HepG2 (cell line): ENCODE measurements around the gene ZNF276. TPM values are rescaled to one million over a fixed set of nuclear protein-coding genes. Genes with fewer than 3 reads are reported as not detected.
"Not testable (repeated sequence)": the region's sequence is repeated elsewhere in the genome, so short reads cannot be mapped to it uniquely, and the experiment has no call there.

Experiments used
- ARNTL ChIP-seq: sonication (generic); formaldehyde crosslinking; IDR thresholded peaks from 2 replicates; pipeline ENCODE4 v1.4.0; 2020; ENCODE audit warnings: mild to moderate bottlenecking, missing genetic modification reagents
- ASH2L ChIP-seq: fragments of 300-600, 200-600 bp; sonication (generic); IDR thresholded peaks from 2 replicates; pipeline ENCODE4 v1.7.0; 2017; ENCODE audit warnings: low read depth, mild to moderate bottlenecking, moderate library complexity, mixed read lengths, low read length; ENCODE audit not compliant: insufficient read length
- ELF1 ChIP-seq: sonication (generic); formaldehyde crosslinking; IDR thresholded peaks from 2 replicates; pipeline ENCODE4 v1.4.0; 2020; ENCODE audit warnings: missing genetic modification reagents
- ETV5 ChIP-seq: IDR thresholded peaks from 2 replicates; pipeline ENCODE4 v1.6.1; 2018; ENCODE audit warnings: missing biosample characterization, missing genetic modification reagents, inconsistent platforms, borderline replicate concordance
- FOXA1 ChIP-seq, 2 experiments: fragments of 450-650 bp in 1 of 2; sonication (generic) in 1 of 2; formaldehyde crosslinking in 1 of 2; IDR thresholded peaks; 2 replicates each; pipeline versions ENCODE4 v1.4.0 to v1.6.1; 2016 to 2020; ENCODE audit warnings: missing genetic modification reagents in 1 of 2
- GABPB1 ChIP-seq: IDR thresholded peaks from 2 replicates; pipeline ENCODE4 v1.6.1; 2016; ENCODE audit warnings: mild to moderate bottlenecking, missing genetic modification reagents, moderate library complexity, missing compliant biosample characterization
- GTF3A ChIP-seq: sonication (generic); formaldehyde crosslinking; conservative IDR thresholded peaks from 2 replicates; pipeline ENCODE4 v1.4.0; 2020; ENCODE audit warnings: mild to moderate bottlenecking, missing genetic modification reagents
- HNRNPL ChIP-seq: fragments of 200-400 bp; formaldehyde crosslinking; IDR thresholded peaks from 2 replicates; pipeline ENCODE4 v1.6.1; 2017; ENCODE audit warnings: mild to moderate bottlenecking, low read depth, low read length
- JUN ChIP-seq: sonication (generic); formaldehyde crosslinking; IDR thresholded peaks from 2 replicates; pipeline ENCODE4 v1.4.0; 2020; ENCODE audit warnings: mild to moderate bottlenecking, missing genetic modification reagents
- KLF12 ChIP-seq: sonication (generic); formaldehyde crosslinking; IDR thresholded peaks from 2 replicates; pipeline ENCODE4 v1.4.0; 2020; ENCODE audit warnings: missing genetic modification reagents, borderline replicate concordance
- NR2C2 ChIP-seq: sonication (generic); formaldehyde crosslinking; IDR thresholded peaks from 2 replicates; pipeline ENCODE4 v1.4.0; 2020; ENCODE audit warnings: missing genetic modification reagents, mild to moderate bottlenecking, moderate library complexity, borderline replicate concordance
- SRY ChIP-seq: sonication (generic); formaldehyde crosslinking; IDR thresholded peaks from 2 replicates; pipeline ENCODE4 v1.8.0; 2022; ENCODE audit warnings: mild to moderate bottlenecking, missing genetic modification reagents
- ZNF235 ChIP-seq: sonication (generic); formaldehyde crosslinking; IDR thresholded peaks from 2 replicates; pipeline ENCODE4 v1.8.1; 2023; ENCODE audit warnings: mild to moderate bottlenecking, missing genetic modification reagents, borderline replicate concordance
- ZNF251 ChIP-seq: sonication (generic); formaldehyde crosslinking; IDR thresholded peaks from 2 replicates; pipeline ENCODE4 v1.9.0; 2021; ENCODE audit warnings: mild to moderate bottlenecking, missing genetic modification reagents
- ZNF276 ChIP-seq: sonication (generic); formaldehyde crosslinking; IDR thresholded peaks from 2 replicates; pipeline ENCODE4 v1.4.0; 2020; ENCODE audit warnings: mild to moderate bottlenecking, low read depth, missing genetic modification reagents
- ZNF333 ChIP-seq: sonication (generic); formaldehyde crosslinking; IDR thresholded peaks from 2 replicates; pipeline ENCODE4 v1.4.0; 2020; ENCODE audit warnings: mild to moderate bottlenecking, missing genetic modification reagents, borderline replicate concordance
- ZNF512 ChIP-seq: sonication (generic); formaldehyde crosslinking; IDR thresholded peaks from 2 replicates; pipeline ENCODE4 v1.4.0; 2020; ENCODE audit warnings: mild to moderate bottlenecking, missing genetic modification reagents
- ZNF556 ChIP-seq: sonication (generic); formaldehyde crosslinking; IDR thresholded peaks from 2 replicates; pipeline ENCODE4 v1.4.0; 2020; ENCODE audit warnings: mild to moderate bottlenecking, missing genetic modification reagents, borderline replicate concordance
- ZNF577 ChIP-seq: sonication (generic); formaldehyde crosslinking; IDR thresholded peaks from 2 replicates; pipeline ENCODE4 v1.4.0; 2020; ENCODE audit warnings: mild to moderate bottlenecking, low read depth, missing genetic modification reagents, borderline replicate concordance
- ZNF589 ChIP-seq: sonication (generic); formaldehyde crosslinking; conservative IDR thresholded peaks from 2 replicates; pipeline ENCODE4 v1.8.0; 2022; ENCODE audit warnings: mild to moderate bottlenecking, moderate library complexity, missing genetic modification reagents
- ZNF660 ChIP-seq: sonication (generic); formaldehyde crosslinking; IDR thresholded peaks from 2 replicates; pipeline ENCODE4 v1.5.1; 2020; ENCODE audit warnings: mild to moderate bottlenecking, low read depth, missing genetic modification reagents, borderline replicate concordance
- ZNF670 ChIP-seq: sonication (generic); formaldehyde crosslinking; IDR thresholded peaks from 2 replicates; pipeline ENCODE4 v1.8.0; 2022; ENCODE audit warnings: mild to moderate bottlenecking, missing genetic modification reagents, borderline replicate concordance
- ZNF800 ChIP-seq: sonication (generic); formaldehyde crosslinking; IDR thresholded peaks from 2 replicates; pipeline ENCODE4 v1.4.0; 2020; ENCODE audit warnings: missing genetic modification reagents
- ZNF83 ChIP-seq: sonication (generic); formaldehyde crosslinking; IDR thresholded peaks from 2 replicates; pipeline ENCODE4 v1.4.0; 2020; ENCODE audit warnings: missing genetic modification reagents, mild to moderate bottlenecking, borderline replicate concordance
- polyA plus RNA-seq, 8 experiments: library from polyadenylated mRNA; depleted of rRNA in 3 of 8; stranded (reverse) in 7 of 8; unstranded in 1 of 8; fragments of >200 nt; fragmentation: Illumina TruSeq in 4 of 8; extraction: Trizol in 4 of 8; gene quantifications; 2 replicates each; pipeline versions ENCODE4 v1.2.1 to v1.2.3, GENCODE V29; 2011 to 2016; ENCODE audit warnings: low read depth in 4 of 8, missing spikeins in 1 of 8, mixed read lengths in 1 of 8; ENCODE audit not compliant: insufficient read depth in 1 of 8
- total RNA-seq, 5 experiments: library from RNA; depleted of rRNA; stranded (reverse); fragments of >200 nt; fragmentation: Illumina TruSeq; extraction: Trizol; gene quantifications; 2 replicates each; pipeline ENCODE4 v1.2.3, GENCODE V29; 2016; ENCODE audit warnings: low read depth in 1 of 5

Gene ZNF276
- total and polyA plus RNA-seq, 2 of the 13 experiments (the other 11 are each of a cell fraction or from before 2014, with no cell fraction given), result 17.7 to 18.0 TPM

GRCh38 chr16:89694784-89695085 lies 26.6 kb upstream of the ZNF276 start (continued):
- TF ChIP-seq ZNF235 (peak; percentile 83; the same call in 1 of the 2 replicates), ZNF333 (CRISPR knock-in tag) (0 out of 2 replicates have a peak, but pooled peaks have one; percentile 23), ZNF589 (CRISPR knock-in tag) (0 out of 2 replicates have a peak, but pooled peaks have one; percentile 46), ARNTL (CRISPR knock-in tag) (0 out of 2 replicates have a peak, but pooled peaks have one; percentile 5), ZNF660 (CRISPR knock-in tag) (0 out of 2 replicates have a peak, but pooled peaks have one; percentile 18), ZNF800 (CRISPR knock-in tag) (peak; percentile 28; the same call in 1 of the 2 replicates), ZNF577 (0 out of 2 replicates have a peak, but pooled peaks have one; percentile 53), FOXA1 (CRISPR knock-in tag; IDR thresholded peaks at IDR 0.05) (0 out of 2 replicates have a peak, but pooled peaks have one; percentile 2), ZNF251 (CRISPR knock-in tag) (0 out of 2 replicates have a peak, but pooled peaks have one; percentile 17), SRY (CRISPR knock-in tag) (0 out of 2 replicates have a peak, but pooled peaks have one; percentile 45), ZNF556 (0 out of 2 replicates have a peak, but pooled peaks have one; percentile 19), HNRNPL (0 out of 2 replicates have a peak, but pooled peaks have one; percentile 5), NR2C2 (CRISPR knock-in tag) (peak; percentile 4; the same call in 1 of the 2 replicates), ASH2L (peak; percentile 6), ZNF512 (CRISPR knock-in tag) (0 out of 2 replicates have a peak, but pooled peaks have one; percentile 33), ELF1 (peak; percentile 32; the same call in 1 of the 2 replicates), ZNF83 (0 out of 2 replicates have a peak, but pooled peaks have one; percentile 8), ZNF276 (CRISPR knock-in tag) (peak; percentile 65), ETV5 (CRISPR knock-in tag) (peak; percentile 39; the same call in 1 of the 2 replicates), ZNF670 (peak; percentile 21; the same call in 1 of the 2 replicates), GABPB1 (CRISPR knock-in tag) (peak; percentile 62), KLF12 (peak; percentile 34; the same call in 1 of the 2 replicates), JUN (CRISPR knock-in tag) (peak; percentile 43; the same call in 1 of the 2 replicates), GTF3A (0 out of 2 replicates have a peak, but pooled peaks have one; percentile 25)
- not testable (repeated sequence) for TF ChIP-seq FOXA1 (IDR thresholded peaks at IDR 0.05)
